GM18858 (cell line): ENCODE measurements around the gene AATK.

ENCODE experiments used
- ATAC-seq: cut with Tn5 transposase; IDR thresholded peaks from one replicate; pipeline ENCODE4 v1.9.1; 2021; ENCODE audit not compliant: unreplicated experiment

AATK gene

DNA sequence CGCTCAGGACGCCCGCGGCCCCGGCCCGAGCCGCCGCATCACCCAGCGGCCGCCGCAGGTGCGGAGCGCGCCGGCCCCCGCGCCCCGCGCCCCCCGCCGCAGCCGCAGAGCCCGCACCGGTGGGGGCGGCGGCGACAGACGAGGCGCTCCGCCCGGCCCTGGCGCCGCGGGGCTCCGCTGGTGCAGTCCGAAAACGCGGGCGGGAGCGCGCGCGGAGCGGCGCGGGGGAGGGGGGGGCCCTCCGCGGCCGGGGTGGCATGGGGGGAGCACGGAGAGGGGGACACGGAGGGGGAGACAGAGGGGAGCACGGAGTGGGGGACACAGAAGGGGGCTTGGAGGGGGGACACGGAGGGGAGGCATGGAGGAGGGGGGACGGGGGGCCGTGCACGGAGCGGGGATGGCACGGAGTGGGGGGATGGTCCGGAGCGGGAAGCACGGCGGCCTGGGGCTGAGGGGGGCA, at the start of gene AATK:
Gene AATK (minus strand): TSS at position 189 of the 460 bp plus-strand sequence. CDS start 229 bp downstream, outside the sequence.
- no peak for ATAC-seq

- no peak for ATAC-seq
Observed at GRCh38 chr17:81213978-81214377, 48.0 kb upstream of the AATK start.

DNA sequence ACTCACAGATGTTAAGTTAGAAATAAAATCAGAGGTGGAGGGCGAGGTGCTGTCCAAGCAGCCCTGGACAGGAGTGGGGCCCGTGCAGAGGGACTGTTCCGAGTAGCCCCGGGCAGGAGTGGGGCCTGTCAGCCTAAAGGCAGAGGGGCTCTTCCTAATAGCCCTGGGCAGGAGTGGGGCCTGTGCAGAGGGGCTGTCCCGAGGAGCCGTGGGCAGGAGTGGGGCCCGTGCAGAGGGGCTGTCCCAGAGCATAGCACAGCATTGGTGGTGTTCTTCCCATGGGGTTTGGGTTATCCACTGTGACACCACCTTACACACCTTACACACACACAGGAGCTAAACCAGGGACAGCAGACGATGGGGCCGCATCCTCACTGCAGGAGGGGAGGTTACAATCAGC, 46.3 kb upstream of the AATK start:
- ATAC-seq: no peak

- ATAC-seq: no peak
Observed at GRCh38 chr17:81210868-81211267, 44.8 kb upstream of the AATK start.

- ATAC-seq: no peak
Observed at GRCh38 chr17:81210466-81210865, 44.4 kb upstream of the AATK start.

- ATAC-seq: no peak
Observed at GRCh38 chr17:81209141-81209540, 43.1 kb upstream of the AATK start.

DNA sequence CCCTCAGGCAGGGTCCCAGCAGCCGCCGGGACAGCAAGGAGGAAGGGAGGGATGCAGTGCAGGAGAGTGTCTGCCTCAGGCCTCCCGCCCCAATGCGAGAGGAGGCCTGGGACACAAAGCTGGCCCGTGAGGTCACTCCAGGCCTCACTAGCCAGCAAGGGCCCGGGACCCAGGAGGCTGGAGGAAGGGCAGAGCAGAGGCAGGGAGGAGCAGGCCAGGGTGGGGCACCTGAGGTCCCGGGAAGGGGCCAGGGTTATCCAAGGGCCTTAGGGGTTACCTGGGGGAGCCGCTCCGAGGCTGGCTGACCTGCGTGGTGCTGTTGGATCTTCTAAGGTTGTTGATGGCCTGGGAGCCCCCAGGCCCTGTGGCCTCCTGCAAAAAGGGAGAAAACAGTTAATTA, 42.6 kb upstream of the AATK start:
- ATAC-seq: no peak

DNA sequence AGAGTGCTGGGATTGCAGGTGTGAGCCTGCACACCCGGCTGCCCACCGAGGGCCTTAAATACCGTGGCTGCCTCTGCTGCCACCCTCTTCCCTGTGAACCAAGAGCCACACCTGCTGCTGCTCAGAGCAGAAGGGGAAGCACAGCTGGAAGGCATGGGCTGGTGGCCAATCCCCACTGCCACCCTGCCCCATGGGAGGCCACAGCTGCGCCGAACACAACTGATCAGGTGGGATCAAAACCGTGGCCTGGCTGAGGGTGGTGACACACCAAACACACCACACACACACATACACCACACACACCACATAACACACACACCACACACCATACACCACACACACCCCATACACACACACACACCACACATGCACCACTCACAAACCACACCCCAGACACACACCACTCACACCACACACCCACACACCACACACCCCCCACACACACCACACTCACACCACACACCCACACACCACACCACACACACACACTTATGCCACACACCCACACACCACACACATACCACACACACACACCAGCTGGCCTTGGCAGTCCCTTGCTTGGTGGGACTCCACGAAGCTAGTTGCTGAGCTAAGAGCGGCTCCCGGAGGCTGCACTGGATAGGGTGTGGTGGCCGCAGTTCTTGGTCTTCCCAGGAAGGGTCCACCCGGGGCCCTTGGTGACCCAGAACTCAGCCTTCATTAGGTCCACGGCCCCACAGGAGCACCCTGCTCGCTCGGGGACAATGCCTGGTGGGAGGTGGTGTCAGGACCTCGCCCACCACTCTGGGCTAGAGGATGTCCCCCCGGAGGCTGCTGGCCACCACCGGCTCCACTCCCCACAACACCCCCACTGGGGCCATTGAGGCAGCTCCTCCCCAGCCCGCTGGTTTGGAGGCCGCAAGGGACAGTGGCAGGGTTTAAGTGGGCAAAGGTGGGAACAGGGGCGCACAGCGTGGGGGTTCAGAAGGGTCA, 41.9 kb upstream of the AATK start:
- ATAC-seq: no peak

GRCh38 chr17:81206657-81207056, 40.6 kb upstream of the AATK start:
- no peak for ATAC-seq

DNA sequence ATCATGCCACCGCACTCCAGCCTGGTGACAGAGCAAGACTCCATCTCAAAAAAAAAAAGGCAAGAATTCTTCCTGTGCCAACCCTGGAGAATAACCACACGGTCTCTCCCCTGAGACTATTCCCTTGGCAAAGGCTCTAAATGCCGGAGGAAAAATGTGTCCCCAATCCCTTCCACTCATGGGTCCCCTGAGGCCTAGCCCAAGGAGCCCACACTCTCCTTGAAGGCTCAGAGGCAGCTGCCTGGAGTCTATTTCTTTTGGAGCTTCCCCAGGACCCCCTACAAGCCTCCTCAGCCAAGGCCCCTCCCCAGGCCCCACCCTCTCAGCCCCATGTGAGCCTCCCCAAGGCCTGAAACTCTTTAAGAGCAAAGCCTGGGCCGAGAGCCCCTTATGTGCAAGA, 40.1 kb upstream of the AATK start:
- ATAC-seq: no peak

GRCh38 chr17:81204578-81204977, 38.6 kb upstream of the AATK start:
- ATAC-seq: no peak

- ATAC-seq: no peak
Observed at GRCh38 chr17:81203136-81203535, 37.1 kb upstream of the AATK start.

DNA sequence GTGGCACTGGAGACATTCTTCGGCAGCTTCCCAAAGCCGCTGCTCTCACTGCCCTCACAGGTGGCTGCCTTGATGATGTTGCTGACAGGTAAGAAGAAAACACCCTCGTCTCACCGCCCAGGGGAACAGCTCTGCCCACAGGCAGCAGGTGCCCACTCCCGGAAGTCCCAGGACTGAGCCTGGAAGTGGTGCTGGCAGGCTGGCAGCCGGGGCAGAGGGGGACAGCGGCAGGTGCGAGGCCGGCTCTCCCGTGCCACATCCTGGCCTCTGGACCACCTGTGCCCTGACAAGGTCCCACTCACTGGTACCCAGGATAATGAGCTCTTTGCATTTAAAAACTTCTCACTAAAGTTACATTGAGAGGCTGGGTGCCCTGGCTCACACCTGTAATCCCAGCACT, 36.3 kb upstream of the AATK start:
- no peak for ATAC-seq

DNA sequence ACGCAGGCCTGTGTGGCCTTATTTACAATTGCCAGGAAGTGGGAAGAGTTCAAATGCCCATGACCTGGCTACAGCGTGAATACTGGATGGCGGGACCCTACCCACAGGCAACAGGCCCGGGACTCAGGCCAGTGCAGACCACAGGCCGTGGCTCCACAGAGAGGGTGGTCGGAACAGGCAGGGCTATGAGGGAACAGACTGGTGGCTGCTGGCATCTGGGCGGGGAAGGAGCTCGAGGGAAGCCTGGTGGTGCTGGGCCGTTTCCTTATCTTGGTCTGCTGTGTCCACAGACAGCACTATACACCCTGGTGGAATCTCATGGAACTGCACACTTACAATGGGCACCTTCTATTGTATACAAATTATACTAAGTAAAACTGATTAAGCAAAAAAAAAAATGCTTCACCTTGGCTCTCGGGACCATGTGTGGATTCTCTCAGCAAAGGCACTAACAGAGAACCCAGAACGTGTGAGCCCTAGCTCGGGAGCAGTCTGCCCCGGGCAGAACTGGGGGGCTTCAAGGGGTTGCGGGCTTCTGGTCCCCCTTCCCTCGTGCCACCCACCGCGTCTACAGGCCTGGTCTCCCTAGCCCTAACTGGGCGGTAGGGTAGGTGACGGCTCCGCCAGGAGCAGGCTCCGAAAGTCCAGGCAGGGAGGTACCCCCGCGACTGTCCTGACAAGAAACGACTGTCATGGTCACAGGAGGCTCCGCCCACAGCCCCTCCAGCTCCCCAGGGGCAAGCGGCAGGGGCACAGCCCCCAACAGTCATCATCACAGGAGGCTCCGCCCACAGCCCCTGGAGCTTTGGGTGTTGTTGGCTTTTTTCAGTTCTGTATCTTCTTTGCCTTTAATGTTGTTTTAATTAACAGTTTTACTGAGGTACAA, 34.9 kb upstream of the AATK start:
- no peak for ATAC-seq

DNA sequence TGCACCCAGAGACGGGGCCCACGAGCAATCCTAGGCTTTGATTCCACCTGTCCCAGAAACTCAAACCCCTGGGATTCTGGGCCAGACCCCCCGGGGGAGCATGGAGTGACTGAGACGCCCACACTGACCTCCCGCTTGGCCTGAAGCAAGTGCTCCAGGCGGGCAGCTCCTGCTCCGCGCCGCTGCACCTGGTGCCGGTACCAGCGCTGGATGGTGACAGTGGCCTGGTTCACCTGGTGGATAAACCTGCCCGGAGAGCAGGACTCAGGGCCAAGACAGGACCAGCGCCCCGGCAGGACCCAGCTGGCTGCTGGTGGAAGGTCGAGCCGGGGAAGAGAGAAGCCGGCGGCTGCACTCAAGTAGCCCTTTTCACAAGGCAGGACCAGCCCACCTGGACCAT, 34.2 kb upstream of the AATK start:
- ATAC-seq: no peak

DNA sequence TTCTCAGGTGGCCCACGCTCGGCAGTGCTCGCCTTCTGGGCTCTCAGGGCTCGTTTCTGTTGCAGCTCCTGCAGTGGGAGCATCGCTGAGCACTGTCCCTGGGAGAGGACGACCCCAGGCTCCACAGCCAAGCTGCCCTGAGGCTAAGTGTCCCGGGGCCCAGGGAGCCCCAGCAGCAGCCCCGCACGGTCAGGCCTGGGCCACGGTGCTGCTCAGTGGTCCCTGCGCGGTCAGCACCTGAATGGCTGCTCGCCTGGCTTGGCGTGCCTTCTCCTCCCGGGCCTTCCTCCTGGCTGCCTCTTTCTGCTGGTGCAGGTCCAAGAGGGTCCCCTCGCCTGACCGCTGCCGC, 33.4 kb upstream of the AATK start:
- ATAC-seq: no peak

GRCh38 chr17:81198826-81199481, 32.9 kb upstream of the AATK start:
- no peak for ATAC-seq

DNA sequence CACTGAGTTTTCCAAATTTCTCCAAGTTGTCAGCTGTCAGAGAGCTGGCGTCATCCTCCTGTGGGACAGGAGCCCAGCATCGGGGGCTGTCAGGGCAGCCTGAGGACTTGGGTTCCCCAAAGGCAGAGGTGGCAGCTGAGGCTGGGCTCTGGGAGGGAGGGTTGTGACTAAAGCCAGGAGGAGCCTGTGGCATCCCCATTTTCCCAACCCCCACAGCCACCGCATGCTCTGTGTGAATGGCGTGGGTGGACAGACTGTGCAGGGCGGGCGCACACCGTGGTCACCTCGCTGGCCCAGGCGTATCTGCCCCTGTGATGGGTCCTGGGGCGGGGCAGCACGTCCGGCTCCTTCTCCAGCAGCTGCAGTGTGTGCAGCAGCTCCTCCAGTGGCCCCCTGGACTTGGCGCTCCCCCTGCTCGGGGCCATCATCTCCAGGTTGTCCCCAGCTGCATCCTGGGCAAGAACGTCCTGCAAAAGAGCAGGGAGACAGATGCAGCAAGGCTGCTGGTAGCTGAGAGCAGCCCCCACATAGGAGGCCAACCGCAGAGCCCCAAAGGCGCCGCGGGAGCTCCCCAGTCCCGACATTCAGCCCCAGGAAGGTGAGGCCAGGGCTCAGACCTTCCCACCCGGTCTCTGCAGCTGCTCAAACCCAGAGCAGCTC, 31.9 kb upstream of the AATK start:
- no peak for ATAC-seq

- ATAC-seq: no peak
Observed at GRCh38 chr17:81197409-81197795, 31.4 kb upstream of the AATK start.

DNA sequence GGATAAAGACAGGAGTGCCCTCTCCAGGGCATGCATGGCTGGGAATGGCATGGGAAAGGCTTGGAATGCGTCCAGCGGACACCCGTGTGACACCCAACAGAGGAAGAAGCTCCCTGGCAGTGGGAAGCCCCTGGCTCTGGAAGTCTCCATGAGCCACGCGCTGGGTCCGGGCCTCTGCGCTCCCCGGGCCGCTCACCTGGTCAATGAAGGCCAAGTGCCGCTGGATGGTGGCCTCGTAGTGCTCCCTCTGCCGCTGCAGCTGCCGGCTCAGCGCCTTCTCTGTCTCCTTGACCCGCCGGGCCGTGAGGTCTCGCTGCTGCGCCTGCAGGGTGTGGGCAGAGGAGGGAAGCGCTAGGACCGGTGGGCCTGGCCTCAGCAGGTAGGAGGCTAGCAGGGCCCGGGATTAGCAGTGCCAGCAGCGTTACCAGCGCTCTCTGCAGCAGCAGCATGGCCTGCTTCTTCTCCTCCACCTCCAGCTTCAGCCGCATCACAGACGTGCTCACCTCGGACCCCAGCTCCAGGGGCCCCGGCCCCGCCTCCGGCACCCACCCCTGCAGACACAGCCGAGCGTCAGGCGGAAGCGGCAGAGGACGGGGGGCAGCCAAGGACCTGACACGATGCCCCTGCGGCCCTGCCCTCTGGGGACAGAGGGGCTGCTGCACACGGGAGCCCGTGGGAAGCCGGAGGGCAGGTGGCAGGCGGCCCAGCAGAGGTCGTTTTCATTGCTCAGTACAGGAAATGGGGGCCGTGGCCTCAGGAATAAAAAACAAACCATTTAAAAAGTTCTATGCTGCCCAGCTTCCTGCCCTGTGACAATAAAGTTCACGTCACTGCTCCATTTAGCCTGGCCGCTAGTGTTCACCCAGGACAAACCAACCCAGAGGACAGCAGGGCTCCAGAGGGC, 30.7 kb upstream of the AATK start:
- ATAC-seq: no peak
